WERI-Rb-1 (cell line): ENCODE results near the gene LRFN3.

Experiments
- DNase-seq: peaks from one replicate; pipeline ENCODE4 v3.0.0-alpha.2; 2020
- H3K27ac ChIP-seq: fragments of 250-450 bp; sonication (Bioruptor Pico); 2 replicates; pipeline ENCODE4 v1.5.1; 2020; ENCODE audit warnings: mild to moderate bottlenecking, moderate library complexity
- H3K27me3 ChIP-seq: fragments of 250-450 bp; sonication (Bioruptor Pico); 2 replicates; pipeline ENCODE4 v1.5.1; 2021; ENCODE audit warnings: mild to moderate bottlenecking, low read depth, moderate library complexity; ENCODE audit not compliant: insufficient read depth, severe bottlenecking
- H3K36me3 ChIP-seq: fragments of 250-450 bp; sonication (Bioruptor Pico); 2 replicates; pipeline ENCODE4 v1.5.1; 2020; ENCODE audit warnings: mild to moderate bottlenecking, moderate library complexity
- H3K4me3 ChIP-seq: 2 replicates; pipeline ENCODE4 v1.5.1; 2011; ENCODE audit warnings: low read depth, mild to moderate bottlenecking, control low read depth, low read length
- H3K9me3 ChIP-seq: fragments of 250-450 bp; sonication (Bioruptor Pico); 2 replicates; pipeline ENCODE4 v1.5.1; 2021; ENCODE audit warnings: mild to moderate bottlenecking, moderate library complexity; ENCODE audit not compliant: severe bottlenecking
- CTCF ChIP-seq: IDR thresholded peaks from 2 replicates; pipeline ENCODE4 v1.5.1; 2011; ENCODE audit warnings: low read depth, mild to moderate bottlenecking, control low read depth, inconsistent platforms, low read length

The LRFN3 gene

GRCh38 chr19:35939307-35940077 is 3.3 kb downstream of the LRFN3 start:
- TF ChIP-seq CTCF = no peak
- no peak for DNase-seq
- no peaks in the 10 kb centered on the region for H3K9me3 ChIP-seq
- H3K4me3 ChIP-seq = no peak overlapping the region
- H3K27me3 ChIP-seq = no peaks in the 10 kb centered on the region
- H3K27ac ChIP-seq = no peak overlapping the region
- peaks cover 48% of the 10 kb centered on the region for H3K36me3 ChIP-seq

- TF ChIP-seq CTCF = no peak
- Histone ChIP-seq H3K27me3 (no peaks in the 10 kb centered on the region), H3K27ac (no peak overlapping the region), H3K9me3 (no peaks in the 10 kb centered on the region), H3K4me3 (no peak overlapping the region), H3K36me3 (peaks cover 48% of the 10 kb centered on the region)
- no peak for DNase-seq
These were observed 4.1 kb downstream of the LRFN3 start for GRCh38 chr19:35940078-35940775.

- TF ChIP-seq CTCF = no peak
- no peak for DNase-seq
- Histone ChIP-seq H3K4me3 (no peak overlapping the region), H3K36me3 (peaks cover 48% of the 10 kb centered on the region), H3K27ac (no peak overlapping the region), H3K27me3 (no peaks in the 10 kb centered on the region), H3K9me3 (no peaks in the 10 kb centered on the region)
These were observed 4.7 kb downstream of the LRFN3 start for GRCh38 chr19:35940839-35941238.

GRCh38 chr19:35942235-35942634 is 6.1 kb downstream of the LRFN3 start:
- no peak for TF ChIP-seq CTCF
- no peak for DNase-seq
- Histone ChIP-seq H3K4me3 (no peak overlapping the region), H3K27me3 (no peaks in the 10 kb centered on the region), H3K27ac (no peak overlapping the region), H3K36me3 (peaks cover 48% of the 10 kb centered on the region), H3K9me3 (no peaks in the 10 kb centered on the region)

- H3K36me3 ChIP-seq = peaks cover 46% of the 10 kb centered on the region
- H3K9me3 ChIP-seq = no peaks in the 10 kb centered on the region
- no peak for TF ChIP-seq CTCF
- H3K27ac ChIP-seq = no peak overlapping the region
- no peak for DNase-seq
- H3K27me3 ChIP-seq = no peaks in the 10 kb centered on the region
- H3K4me3 ChIP-seq = no peak overlapping the region
These were observed 7.4 kb downstream of the LRFN3 start for GRCh38 chr19:35943321-35944301.
